K562 (cell line): ENCODE measurements around the gene IQUB. TPM values are rescaled to one million over a fixed set of nuclear protein-coding genes. Genes with fewer than 3 reads are reported as not detected.

ENCODE experiments used
- ATAC-seq: fragments of 200-7000 bp; cut with Tn5 transposase; 3 replicates; pipeline ENCODE4 v1.9.1; 2020; ENCODE audit warnings: moderate library complexity
- BruUV-seq: library from RNA; stranded (reverse); fragments of 400-500 nt; replicated peaks from 2 replicates; lab custom pipeline; 2021; lab: Mats Ljungman, UMichigan
- CTCF ChIA-PET: fragments of 300-600 bp; formaldehyde crosslinking; extraction: SDS; loops from one replicate; lab custom pipeline; 2021; ENCODE audit warnings: low intra/inter-chr PET ratio; lab: Yijun Ruan, JAX
- POLR2A ChIA-PET: fragments of 300-600, 350-650 bp; sonication (Branson Sonifier 250); formaldehyde crosslinking; extraction: SDS; loops from one replicate; lab custom pipeline; 2021; ENCODE audit warnings: antibody characterized with exemption, inconsistent platforms; lab: Yijun Ruan, JAX
- DNase-seq, 4 experiments: peaks; one replicate each; pipeline versions ENCODE4 v3.0.0 to v3.0.0-alpha.2; 2011 to 2018; ENCODE audit warnings: low spot score in 3 of 4, mixed read lengths in 3 of 4; ENCODE audit errors: extremely low read depth in 1 of 4
- FAIRE-seq: peaks from 2 replicates; lab custom pipeline; 2011; peaks lifted over from hg19 to GRCh38; lab: Jason Lieb, UNC
- H2AFZ ChIP-seq: 2 replicates; pipeline ENCODE4 v1.6.0; 2011; ENCODE audit warnings: low read depth, low read length, control low read depth, inconsistent platforms
- H3K27ac ChIP-seq: fragments of 200-600 bp; 3 replicates; pipeline ENCODE4 v1.8.0; 2011; ENCODE audit warnings: low read depth, mild to moderate bottlenecking, control low read depth, inconsistent platforms, low read length, moderate library complexity, mixed read lengths; ENCODE audit errors: extremely low read depth
- H3K27me3 ChIP-seq, 2 experiments: fragments of 300-600 bp in 1 of 2; 2 replicates in 1 of 2; 3 replicates in 1 of 2; pipeline versions ENCODE4 v1.6.0 to v1.8.0; 2011; ENCODE audit warnings: inconsistent platforms in 2 of 2, low read length in 2 of 2, mild to moderate bottlenecking in 1 of 2, mixed read lengths in 1 of 2, moderate library complexity in 1 of 2; ENCODE audit not compliant: control insufficient read depth in 2 of 2, insufficient read depth in 2 of 2
- H3K36me3 ChIP-seq: fragments of 300-600 bp; 3 replicates; pipeline ENCODE4 v1.8.0; 2011; ENCODE audit warnings: mild to moderate bottlenecking, low read length, inconsistent platforms; ENCODE audit not compliant: control insufficient read depth, insufficient read depth
- H3K4me1 ChIP-seq, 2 experiments: fragments of 200-600 bp in 1 of 2; replicated peaks in 1 of 2; 2 replicates in 1 of 2; 3 replicates in 1 of 2; pipeline versions ENCODE4 v1.5.1 to v1.8.0; 2011; ENCODE audit warnings: inconsistent platforms in 2 of 2, low read length in 2 of 2, mild to moderate bottlenecking in 1 of 2, mixed read lengths in 1 of 2, moderate library complexity in 1 of 2; ENCODE audit not compliant: control insufficient read depth in 2 of 2, insufficient read depth in 2 of 2
- H3K4me2 ChIP-seq: 2 replicates; pipeline ENCODE4 v1.6.1; 2011; ENCODE audit warnings: low read length, control low read depth, inconsistent platforms, mixed read lengths; ENCODE audit not compliant: insufficient read depth
- H3K4me3 ChIP-seq: fragments of 200-600 bp; sonication (generic), shearing (Covaris generic); 2 replicates; pipeline ENCODE4 v1.5.1; 2016; ENCODE audit warnings: control low read depth, inconsistent platforms
- H3K79me2 ChIP-seq: fragments of 200-600 bp; 3 replicates; pipeline ENCODE4 v1.8.0; 2011; ENCODE audit warnings: low read length, inconsistent platforms; ENCODE audit not compliant: control insufficient read depth, insufficient read depth
- H3K9ac ChIP-seq, 2 experiments: 2 replicates each; pipeline versions ENCODE4 v1.6.0 to v1.6.1; 2011; ENCODE audit warnings: low read depth in 2 of 2, low read length in 2 of 2, control low read depth in 1 of 2, inconsistent platforms in 1 of 2, mild to moderate bottlenecking in 1 of 2, mixed read lengths in 1 of 2; ENCODE audit not compliant: insufficient read depth in 1 of 2
- H3K9me1 ChIP-seq: one replicate; pipeline ENCODE4 v1.6.0; 2011; ENCODE audit warnings: inconsistent platforms, mild to moderate bottlenecking, low read length, moderate library complexity; ENCODE audit not compliant: control insufficient read depth, insufficient read depth
- H3K9me3 ChIP-seq: replicated peaks from 2 replicates; pipeline ENCODE4 v1.5.1; 2011; ENCODE audit warnings: low read depth, low read length, inconsistent platforms; ENCODE audit not compliant: control insufficient read depth, insufficient read depth
- H4K20me1 ChIP-seq: replicated peaks from 2 replicates; pipeline ENCODE4 v1.6.1; 2011; ENCODE audit warnings: low read length, inconsistent platforms, mixed read lengths; ENCODE audit not compliant: control insufficient read depth, insufficient read depth
- CREM ChIP-seq: IDR thresholded peaks from 2 replicates; pipeline ENCODE4 v1.6.1; 2014; ENCODE audit warnings: antibody characterized with exemption, low read depth
- ETV1 ChIP-seq: fragments of 450-650 bp; conservative IDR thresholded peaks from 2 replicates; pipeline ENCODE4 v1.6.1; 2016; ENCODE audit warnings: missing genetic modification characterization, control low read depth, low read depth, missing compliant biosample characterization
- HLTF ChIP-seq: fragments of 450-650 bp; IDR thresholded peaks from 2 replicates; pipeline ENCODE4 v1.6.1; 2016
- ILF3 ChIP-seq: fragments of 450-650 bp; IDR thresholded peaks from 2 replicates; pipeline ENCODE4 v1.6.1; 2018; ENCODE audit warnings: antibody characterized with exemption, mild to moderate bottlenecking, moderate library complexity, borderline replicate concordance
- JUND ChIP-seq, 2 experiments: IDR thresholded peaks; 2 replicates in 1 of 2; 3 replicates in 1 of 2; pipeline ENCODE4 v1.6.1; 2011; ENCODE audit warnings: borderline replicate concordance in 2 of 2, low read depth in 2 of 2, low read length in 2 of 2, improper control_type of control experiment in 1 of 2, missing biosample characterization in 1 of 2, missing genetic modification characterization in 1 of 2, missing genetic modification reagents in 1 of 2
- KLF13 ChIP-seq: fragments of 450-650 bp; IDR thresholded peaks from 2 replicates; pipeline ENCODE4 v1.6.1; 2016; ENCODE audit warnings: missing genetic modification characterization, low read depth, mild to moderate bottlenecking, missing compliant biosample characterization, moderate library complexity, borderline replicate concordance
- KLF16 ChIP-seq: IDR thresholded peaks from 2 replicates; pipeline ENCODE4 v1.6.1; 2016; ENCODE audit warnings: antibody characterized with exemption
- NFATC3 ChIP-seq: fragments of 450-650 bp; IDR thresholded peaks from 2 replicates; pipeline ENCODE4 v1.6.1; 2017; ENCODE audit warnings: mild to moderate bottlenecking
- NFIC ChIP-seq: fragments of 450-650 bp; IDR thresholded peaks from 2 replicates; pipeline ENCODE4 v1.6.1; 2017; ENCODE audit warnings: mild to moderate bottlenecking, inconsistent platforms
- PPARD ChIP-seq: fragments of 250-450 bp; sonication (Bioruptor Pico); IDR thresholded peaks from 2 replicates; pipeline ENCODE4 v1.8.0; 2022; ENCODE audit warnings: inconsistent platforms, mild to moderate bottlenecking, moderate library complexity
- SMAD3 ChIP-seq: fragments of 450-650 bp; formaldehyde crosslinking; conservative IDR thresholded peaks from 2 replicates; pipeline ENCODE4 v1.4.0; 2020; ENCODE audit warnings: mild to moderate bottlenecking
- ZBTB49 ChIP-seq: sonication (generic); formaldehyde crosslinking; IDR thresholded peaks from 2 replicates; pipeline ENCODE4 v1.8.0; 2022; ENCODE audit warnings: missing genetic modification reagents, mild to moderate bottlenecking, borderline replicate concordance
- ZNF77 ChIP-seq: fragments of 250-450 bp; sonication (Bioruptor Pico); IDR thresholded peaks from 2 replicates; pipeline ENCODE4 v1.5.0; 2020
- in situ Hi-C: fragments of 300-500 bp; cut with MboI; formaldehyde crosslinking; loops from 4 replicates; pipeline ENCODE4 v1.15.0; 2018; ENCODE audit warnings: inconsistent platforms, mixed read lengths
- intact Hi-C: fragments of 100-400 bp; cut with micrococcal nuclease; formaldehyde crosslinking; loops from 2 replicates; pipeline ENCODE4 v1.14.2; 2022
- polyA plus RNA-seq, 8 experiments: library from polyadenylated mRNA; depleted of rRNA in 4 of 8; stranded (reverse) in 5 of 8; unstranded in 3 of 8; fragments of >200 nt; fragmentation: Nextera tagmentation in 2 of 8; fragmentation: Illumina TruSeq in 1 of 8; extraction: Ambion mirVana in 2 of 8; extraction: Trizol in 1 of 8; gene quantifications; 2 replicates each; pipeline versions ENCODE4 v1.2.1 to v1.2.3, GENCODE V29; 2011 to 2014; ENCODE audit warnings: inconsistent platforms in 1 of 8, missing spikeins in 1 of 8
- total RNA-seq, 7 experiments: library from RNA; depleted of rRNA in 6 of 7; stranded (reverse); fragments of >200 nt in 6 of 7; fragmentation: Illumina TruSeq in 2 of 7; extraction: Trizol in 2 of 7; gene quantifications; 2 replicates each; pipeline versions ENCODE4 v1.2.1 to v1.2.3, GENCODE V29; 2011 to 2021; ENCODE audit warnings: low replicate concordance in 1 of 7
- TF ChIP-seq, protein P1 (sequence below): conservative IDR thresholded peaks from 2 replicates; pipeline ENCODE4 v1.6.1; 2011; ENCODE audit warnings: low read depth, mild to moderate bottlenecking, low read length; ENCODE audit not compliant: control insufficient read depth
- TF ChIP-seq, protein P2 (sequence below): sonication (generic); formaldehyde crosslinking; IDR thresholded peaks from 2 replicates; pipeline ENCODE4 v1.8.0; 2023; ENCODE audit warnings: mild to moderate bottlenecking, missing genetic modification reagents

The IQUB gene
- total and polyA plus RNA-seq, 9 of the 15 experiments (the other 6 are each of a cell fraction or from before 2014, with no cell fraction given) = 0.62 to 2.6 (median 1.4) TPM

DNA sequence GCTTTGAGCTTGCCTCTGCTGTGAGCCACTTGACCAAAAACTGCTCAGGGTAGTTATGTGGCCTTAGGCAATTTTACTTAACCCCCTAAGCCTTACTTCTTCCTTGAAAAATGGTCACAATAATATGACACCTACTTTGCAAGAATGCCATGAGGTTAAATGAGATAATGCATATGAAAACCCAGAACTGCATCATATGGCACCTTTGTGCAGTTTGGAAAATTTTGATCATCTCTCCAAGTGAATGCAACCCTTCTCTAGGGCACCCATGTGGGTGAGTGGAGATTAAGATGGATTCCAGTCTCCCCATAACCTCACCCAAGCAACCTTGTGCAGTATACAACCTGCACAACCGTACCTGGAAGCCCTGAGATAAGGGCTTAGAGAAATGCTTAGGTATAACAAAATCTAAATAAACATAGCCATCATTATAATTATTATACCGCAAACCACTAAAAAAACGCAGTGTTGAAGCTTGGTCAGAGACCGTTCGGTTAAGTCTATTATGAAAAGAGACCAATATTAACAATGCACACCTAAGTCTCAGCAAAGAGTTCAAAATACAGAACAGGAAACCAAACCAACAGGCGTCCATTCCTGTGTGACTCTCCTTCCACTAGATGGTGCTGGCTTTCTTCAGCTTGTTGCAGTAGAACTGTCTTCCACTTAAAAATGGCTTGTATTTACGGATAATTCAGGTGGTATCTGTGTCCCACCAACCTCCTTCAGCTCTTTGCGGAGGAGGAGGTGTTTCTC is 46.2 kb upstream of the IQUB start (continued):
- TF ChIP-seq JUND (IDR thresholded peaks at IDR 0.05; ENCODE audit: borderline replicate concordance, low read depth, low read length) (0 out of 2 replicates have a peak, but pooled peaks have one; percentile 32), JUND (tag; IDR thresholded peaks at IDR 0.05; ENCODE audit: borderline replicate concordance, low read depth, low read length) (no peak), KLF16 (peak; percentile 49; the same call in 1 of the 2 replicates), NFATC3 (0 out of 2 replicates have a peak, but pooled peaks have one; percentile 60), SMAD3 (CRISPR knock-in tag) (0 out of 2 replicates have a peak, but pooled peaks have one; percentile 18), ETV1 (peak; percentile 63), CREM (peak; percentile 42; the same call in 1 of the 2 replicates), ZNF77 (CRISPR knock-in tag) (no peak), HLTF (peak; percentile 74; the same call in 1 of the 2 replicates)
- TF ChIP-seq, all 486 proteins: peak for 20

DNA sequence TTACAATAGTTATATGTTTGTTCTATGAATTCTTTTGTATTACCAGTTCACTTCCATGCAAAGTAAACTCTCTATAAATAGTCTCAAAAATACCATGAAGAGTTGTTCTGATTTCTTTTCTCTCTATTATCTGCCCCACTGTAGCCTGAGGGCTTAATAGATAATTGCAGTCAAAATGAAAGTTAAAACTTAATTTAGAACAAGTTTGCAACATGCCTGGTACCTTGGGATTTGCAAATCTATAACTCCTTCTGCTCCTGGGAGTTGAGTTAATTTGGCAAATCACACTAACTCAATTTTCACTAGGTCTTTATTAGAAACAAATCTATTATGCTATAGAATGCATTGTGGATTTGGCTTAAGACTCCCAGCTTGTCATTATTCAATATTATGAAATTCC is 45.0 kb upstream of the IQUB start:
- POLR2A ChIA-PET = no interaction called here
- H3K36me3 ChIP-seq = no peaks in the 10 kb centered on the region
- H3K79me2 ChIP-seq = no peaks in the 10 kb centered on the region
- FAIRE-seq (no peak), DNase-seq (no peak), ATAC-seq (no peak)
- in situ Hi-C loops = no loop called here
- no peak overlapping the region for H3K4me3 ChIP-seq
- CTCF ChIA-PET = interaction anchor here (1.2 kb wide), 1 partner anchor 122 kb away, joined by 6 read pairs; no protein-coding TSS in a partner anchor
- H3K4me1 ChIP-seq = 0 out of 5 replicates have a peak, but pooled peaks cover 0 to 2% of the 10 kb centered on the region in 2 experiments
- H3K4me2 ChIP-seq = no peak overlapping the region
- H3K27ac ChIP-seq = no peak overlapping the region
- H3K9ac ChIP-seq = no peak overlapping the region
- H2AFZ ChIP-seq = no peak overlapping the region
- BruUV-seq = no TSS peak
- intact Hi-C loops = no loop called here
- H4K20me1 ChIP-seq = no peaks in the 10 kb centered on the region
- no peaks in the 10 kb centered on the region for H3K27me3 ChIP-seq
- H3K9me3 ChIP-seq = no peaks in the 10 kb centered on the region
- H3K9me1 ChIP-seq = no peaks in the 10 kb centered on the region
- TF ChIP-seq, protein P1, sequence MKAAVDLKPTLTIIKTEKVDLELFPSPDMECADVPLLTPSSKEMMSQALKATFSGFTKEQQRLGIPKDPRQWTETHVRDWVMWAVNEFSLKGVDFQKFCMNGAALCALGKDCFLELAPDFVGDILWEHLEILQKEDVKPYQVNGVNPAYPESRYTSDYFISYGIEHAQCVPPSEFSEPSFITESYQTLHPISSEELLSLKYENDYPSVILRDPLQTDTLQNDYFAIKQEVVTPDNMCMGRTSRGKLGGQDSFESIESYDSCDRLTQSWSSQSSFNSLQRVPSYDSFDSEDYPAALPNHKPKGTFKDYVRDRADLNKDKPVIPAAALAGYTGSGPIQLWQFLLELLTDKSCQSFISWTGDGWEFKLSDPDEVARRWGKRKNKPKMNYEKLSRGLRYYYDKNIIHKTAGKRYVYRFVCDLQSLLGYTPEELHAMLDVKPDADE = no peak
- no peak for TF ChIP-seq ZBTB49 (CRISPR knock-in tag)
- TF ChIP-seq ILF3 = no peak
- no peak for TF ChIP-seq PPARD
- TF ChIP-seq, protein P2, sequence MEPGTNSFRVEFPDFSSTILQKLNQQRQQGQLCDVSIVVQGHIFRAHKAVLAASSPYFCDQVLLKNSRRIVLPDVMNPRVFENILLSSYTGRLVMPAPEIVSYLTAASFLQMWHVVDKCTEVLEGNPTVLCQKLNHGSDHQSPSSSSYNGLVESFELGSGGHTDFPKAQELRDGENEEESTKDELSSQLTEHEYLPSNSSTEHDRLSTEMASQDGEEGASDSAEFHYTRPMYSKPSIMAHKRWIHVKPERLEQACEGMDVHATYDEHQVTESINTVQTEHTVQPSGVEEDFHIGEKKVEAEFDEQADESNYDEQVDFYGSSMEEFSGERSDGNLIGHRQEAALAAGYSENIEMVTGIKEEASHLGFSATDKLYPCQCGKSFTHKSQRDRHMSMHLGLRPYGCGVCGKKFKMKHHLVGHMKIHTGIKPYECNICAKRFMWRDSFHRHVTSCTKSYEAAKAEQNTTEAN (CRISPR knock-in tag) = no peak
- TF ChIP-seq KLF13 = no peak
- no peak for TF ChIP-seq NFIC
